Activated CD4-positive, alpha-beta T cell treated with anti-CD3 and anti-CD28 coated beads, Interleukin-2, amount 50 U/mL, for 24 hours (primary cell): Measurements from ENCODE around the gene ARL11.

Experiments
- DNase-seq, 2 donors: peaks; one replicate each; pipeline ENCODE4 v3.0.0-alpha.2; 2020; ENCODE audit warnings: low read depth in 1 of 2, low spot score in 1 of 2

The ARL11 gene

DNA sequence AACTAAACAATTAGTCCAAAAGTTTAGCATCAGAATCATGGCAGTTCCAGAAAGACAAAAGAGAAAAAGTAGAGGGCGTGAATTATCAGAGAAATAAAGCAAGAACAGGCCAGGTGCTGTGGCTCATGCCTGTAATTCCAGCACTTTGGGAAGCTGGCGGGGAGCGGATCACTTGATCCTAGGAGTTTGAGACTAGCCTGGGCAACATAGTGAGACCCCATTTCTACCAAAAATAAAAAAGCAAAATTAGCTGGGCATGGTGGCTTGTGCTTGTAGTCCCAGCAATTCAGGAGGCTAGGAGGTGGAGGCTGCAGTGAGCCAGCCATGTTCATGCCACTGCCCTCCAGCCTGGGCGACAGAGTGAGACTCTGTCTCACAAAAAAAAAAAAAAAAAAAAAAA is 18.4 kb downstream of the ARL11 start:
- DNase-seq, result no peak

DNA sequence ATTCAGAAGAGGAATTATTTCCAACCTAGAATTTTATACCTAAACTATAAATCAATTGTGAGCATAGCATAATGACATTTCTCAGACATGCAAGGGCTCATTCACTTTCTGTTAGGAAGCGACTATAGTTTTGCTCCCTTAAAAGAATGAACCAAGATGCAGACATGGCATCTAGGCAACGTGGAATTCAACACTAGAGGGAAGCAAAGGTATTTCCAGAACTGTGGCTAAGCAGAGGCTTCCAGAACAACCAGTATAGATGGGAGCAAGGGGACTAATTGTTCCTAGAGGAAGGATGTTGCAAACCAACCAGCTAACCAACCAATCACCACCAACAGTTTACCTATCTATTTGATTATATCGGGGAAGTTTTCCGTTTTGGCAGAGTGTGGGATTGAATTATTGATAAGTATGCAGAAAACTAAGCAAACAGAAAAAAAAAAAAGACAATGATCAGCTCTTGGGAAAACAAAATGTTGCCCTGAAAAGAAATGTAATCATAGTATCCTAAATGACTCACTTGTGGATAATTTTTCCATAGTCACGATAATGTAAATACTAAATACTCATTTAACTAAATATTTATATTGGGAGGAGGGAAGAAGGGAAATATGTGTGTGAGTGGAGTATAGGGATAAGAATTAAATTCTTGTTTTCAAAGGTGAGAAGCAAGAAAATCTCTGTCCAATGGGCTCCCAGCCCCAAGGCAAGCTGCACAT is 21.1 kb downstream of the ARL11 start:
- no peak for DNase-seq

DNA sequence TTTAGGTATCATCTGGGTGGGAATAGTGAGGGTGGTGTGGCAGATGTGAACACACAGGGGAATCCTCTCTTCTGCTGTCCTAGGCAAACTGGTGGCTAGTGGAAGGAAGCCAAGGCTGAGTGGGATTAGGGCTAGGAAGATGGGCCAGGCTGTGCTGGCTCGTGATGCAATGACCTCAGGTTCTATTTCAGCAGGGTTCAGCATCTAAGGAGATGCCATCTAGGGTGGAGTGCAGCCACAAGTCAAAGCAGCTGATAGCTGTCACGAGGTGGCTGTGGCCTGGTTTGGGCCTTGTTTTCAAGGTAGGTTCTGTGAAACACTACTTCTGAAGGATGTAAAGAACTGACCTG is 21.6 kb downstream of the ARL11 start:
- no peak for DNase-seq

DNA sequence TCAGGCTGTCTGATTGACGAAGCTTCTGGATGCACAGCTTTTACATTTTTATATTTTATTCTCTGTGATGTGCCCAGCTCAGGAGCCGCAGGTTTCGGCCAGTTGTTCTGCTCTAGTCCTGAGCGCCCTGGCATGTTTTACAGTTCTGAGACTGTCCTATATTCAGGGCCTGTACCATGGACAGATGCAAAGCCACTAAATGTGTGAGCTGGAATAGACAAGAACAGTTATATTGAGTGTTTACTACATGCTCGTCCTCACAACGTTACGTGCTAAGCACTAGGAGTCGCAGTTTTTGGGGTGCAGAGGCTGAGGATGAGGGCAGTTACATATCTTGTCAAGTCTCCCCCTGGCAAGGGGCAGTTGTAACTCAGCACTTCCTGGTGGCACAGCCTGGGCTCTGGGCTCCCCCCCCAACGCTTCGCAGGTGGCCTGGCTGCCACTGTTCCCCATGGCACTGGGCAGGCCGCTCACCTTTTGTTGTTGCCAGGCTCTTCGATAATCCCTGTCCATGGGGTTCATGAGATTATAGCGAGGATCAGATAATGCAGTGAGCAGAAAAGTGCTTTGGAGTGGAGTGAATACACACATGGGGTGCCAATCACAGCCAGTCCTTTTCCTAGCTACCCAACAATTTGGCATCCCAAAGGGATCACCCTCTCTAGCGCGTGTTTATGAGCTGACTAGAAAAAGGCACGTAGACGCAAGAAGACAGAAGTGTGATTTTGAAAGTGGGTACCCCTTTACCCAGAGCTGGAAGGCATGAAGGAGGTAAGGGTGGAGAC is 23.5 kb downstream of the ARL11 start:
- DNase-seq, result no peak

DNA sequence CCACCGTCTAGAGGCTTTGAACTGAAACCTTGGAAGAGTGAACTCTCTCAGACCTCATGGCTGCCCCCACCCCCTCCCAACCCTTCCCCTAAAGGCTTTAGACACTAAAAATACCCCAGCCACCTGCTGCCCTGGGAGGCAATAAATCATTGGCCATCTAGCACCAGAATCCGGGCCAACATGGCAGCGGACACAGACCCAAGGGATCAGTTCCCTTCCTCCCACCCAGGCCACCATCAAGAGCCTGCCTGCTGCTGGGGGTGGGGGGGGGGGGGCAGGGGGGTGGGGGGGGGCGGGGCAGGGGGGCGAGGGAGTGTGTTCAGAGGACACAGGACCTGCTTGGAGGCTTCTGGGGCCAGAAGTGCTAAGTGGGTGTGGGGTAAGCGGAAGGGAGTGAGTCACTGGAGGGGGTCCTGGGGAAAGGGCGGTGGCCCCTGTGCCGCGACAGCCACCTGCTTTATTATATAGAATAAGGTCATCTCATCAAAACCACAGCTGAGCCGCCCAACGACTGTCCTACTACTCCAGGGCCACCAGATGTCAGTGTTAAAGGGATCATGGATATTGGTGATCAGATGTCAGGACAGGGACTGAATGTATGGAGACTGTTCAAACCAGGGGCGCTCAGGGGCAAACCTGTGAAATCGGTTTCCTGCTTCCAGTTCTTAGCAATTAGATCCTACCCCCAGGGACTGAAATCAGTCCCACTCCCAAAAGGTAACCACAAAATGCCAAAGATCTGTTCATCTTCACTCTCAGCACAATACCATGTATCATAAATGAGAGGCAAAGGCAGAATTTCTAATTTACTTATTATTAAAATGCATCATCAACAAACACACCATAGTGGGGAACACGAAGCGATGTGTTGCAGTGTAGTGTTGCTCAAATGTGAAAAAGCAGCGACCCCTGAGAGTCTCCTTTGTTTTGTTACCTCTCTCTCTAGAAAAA is 24.3 kb downstream of the ARL11 start:
- no peak for DNase-seq

DNA sequence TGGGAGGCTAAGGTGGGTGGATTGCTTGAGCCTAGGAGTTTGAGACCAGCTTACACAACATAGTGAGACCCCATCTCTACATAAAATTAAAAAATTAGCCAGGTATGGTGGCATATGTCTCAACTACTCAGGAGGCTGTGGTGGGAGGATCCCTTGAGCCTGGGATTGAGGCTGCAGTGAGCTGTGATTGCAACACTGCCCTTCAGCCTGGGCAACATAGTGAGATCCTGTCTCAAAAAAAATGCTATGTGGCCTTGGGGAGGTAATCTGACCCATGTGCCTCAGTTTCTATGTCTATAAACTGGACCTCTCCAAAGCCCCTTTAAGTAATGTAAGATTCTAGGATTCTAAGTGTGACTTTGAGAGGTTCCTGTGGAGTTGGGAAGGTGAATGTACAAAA is 25.2 kb downstream of the ARL11 start:
- DNase-seq, result no peak

DNA sequence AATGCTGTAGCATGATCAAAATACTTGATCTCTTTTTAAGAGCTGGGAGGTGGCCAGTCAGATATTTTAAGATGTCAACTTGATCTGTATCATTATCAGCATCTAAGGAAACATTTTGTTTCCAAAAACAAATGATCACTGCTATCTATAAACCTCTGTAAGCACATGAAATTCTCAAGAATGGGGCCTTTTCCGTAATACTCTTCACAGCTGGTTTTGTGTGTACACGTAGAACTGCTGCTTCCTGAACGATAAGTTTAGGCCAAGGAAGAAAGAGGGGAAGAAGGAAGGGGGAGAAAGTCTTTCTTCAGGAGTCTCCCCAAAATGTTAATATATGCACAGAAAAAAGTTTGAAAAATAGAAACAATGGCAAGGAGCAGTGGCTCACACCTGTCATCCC is 25.7 kb downstream of the ARL11 start:
- no peak for DNase-seq

DNA sequence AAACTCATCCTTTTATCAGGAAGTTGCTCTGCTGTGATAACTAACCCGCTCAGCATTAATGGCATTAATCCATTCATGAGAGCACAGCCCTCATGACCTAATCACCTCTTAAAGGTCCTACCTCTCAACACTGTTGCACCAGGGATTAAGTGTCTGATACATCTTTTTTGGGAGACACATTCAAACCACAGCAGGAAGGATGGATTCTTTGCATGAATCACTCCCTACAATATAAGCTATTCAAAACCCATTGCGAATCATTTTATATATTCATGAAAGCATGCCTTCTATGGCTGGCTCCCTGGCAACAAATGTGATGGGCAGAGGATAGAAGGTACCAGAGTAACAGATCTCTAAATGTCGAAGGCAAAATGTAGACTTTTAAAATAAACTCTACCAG is 27.6 kb downstream of the ARL11 start:
- DNase-seq, result no peak

DNA sequence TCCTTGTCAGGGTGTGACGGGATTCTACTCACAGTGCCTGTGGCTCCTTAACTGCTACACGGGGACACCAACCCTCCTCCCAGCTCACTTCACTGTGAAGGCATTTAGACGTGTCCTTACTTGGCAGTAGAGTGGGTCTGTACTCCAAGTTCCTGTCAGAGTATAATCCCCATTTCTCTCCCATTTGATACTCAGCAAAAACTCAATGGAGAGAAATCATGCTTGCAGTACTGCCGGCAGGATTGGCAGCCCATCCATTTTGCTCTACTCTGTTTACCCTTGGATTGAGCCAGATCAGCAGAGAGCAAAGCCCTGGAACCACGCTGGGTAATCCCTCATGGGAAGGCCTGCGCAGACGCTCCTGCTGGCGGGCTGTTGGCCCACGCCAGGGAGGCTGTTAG is 28.9 kb downstream of the ARL11 start:
- DNase-seq, result no peak

DNA sequence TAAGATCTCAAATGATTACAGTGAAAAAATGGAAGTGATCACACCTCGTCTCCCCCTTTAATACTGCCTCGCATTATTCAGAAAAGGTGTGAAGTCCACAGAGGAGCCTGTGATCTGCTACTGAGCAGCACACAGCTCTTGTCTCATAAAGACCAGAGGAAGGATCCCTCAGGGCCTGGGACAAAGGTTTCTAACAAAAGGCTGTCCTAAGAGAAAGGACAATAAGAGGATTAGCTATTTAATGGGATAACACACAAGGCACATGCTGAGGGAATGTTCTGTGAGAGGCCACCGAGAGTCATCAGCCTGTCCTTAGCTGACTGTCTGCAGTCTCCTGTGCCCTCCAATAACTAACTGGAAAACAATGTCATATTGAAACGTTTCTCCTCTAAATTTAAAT is 36.3 kb downstream of the ARL11 start:
- no peak for DNase-seq

DNA sequence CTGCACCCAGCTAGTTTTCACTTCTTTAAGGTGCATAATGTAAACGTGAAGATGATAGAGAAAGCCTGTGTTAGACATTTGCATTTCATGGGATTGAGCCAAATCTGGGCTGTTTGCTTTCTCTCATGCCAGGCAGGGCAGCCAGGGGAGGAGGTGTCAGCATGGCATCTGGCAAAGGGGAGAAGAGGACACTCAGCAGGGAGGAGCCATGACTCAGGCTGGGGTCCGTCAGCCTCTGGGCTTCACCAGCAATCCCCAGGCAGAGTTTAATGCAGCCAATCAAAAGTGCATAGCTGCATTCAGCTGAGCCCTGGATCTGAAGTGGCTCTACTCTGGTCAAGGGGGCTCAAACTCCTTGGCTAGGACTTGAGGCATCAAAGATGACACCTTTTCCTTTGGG is 39.5 kb downstream of the ARL11 start:
- no peak for DNase-seq

DNA sequence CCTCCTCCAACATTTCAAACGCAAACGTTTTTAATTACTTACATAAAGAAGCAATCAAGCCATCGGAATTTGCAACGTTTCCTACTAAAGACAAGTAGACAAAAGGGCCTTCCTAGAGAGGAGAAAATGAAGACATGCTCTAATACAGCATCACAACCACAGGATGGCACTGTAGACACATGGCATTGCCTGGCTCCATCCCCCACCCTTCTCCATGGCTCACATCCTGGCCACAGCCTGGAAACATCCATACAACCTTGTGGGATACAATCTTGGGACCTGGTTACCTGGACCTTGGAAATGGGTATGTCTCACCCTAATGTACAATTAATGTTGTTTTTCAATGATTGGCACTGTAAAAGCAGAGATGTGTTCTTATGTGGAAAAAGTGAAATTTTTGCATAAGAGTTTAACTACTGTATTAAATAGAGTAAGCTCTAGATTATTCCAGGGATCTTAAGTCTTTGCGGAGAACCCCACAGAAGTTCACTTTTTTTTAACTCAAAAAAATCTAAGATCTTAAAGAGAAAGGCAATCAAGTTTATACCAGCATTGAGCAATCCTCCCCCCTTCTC is 41.5 kb downstream of the ARL11 start:
- no peak for DNase-seq

DNA sequence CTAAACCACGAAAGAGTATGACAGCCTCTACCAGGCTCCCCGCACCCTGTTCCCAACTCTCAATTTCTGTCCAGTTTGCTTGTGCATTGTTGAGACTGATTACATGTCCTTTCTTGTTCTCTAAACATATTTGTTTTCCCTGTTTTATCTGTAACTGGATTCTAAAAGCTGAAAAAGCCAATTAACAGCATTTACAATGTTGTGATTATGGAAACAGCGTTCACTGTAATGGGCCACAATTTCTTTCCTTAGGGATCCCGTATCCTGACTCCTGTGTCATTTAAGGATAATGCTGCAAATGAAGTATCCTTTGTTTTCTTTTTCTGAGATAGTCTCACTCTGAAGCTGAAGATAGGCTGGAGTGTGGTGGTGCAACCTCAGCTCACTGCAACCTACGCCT is 42.5 kb downstream of the ARL11 start:
- DNase-seq, result no peak

DNA sequence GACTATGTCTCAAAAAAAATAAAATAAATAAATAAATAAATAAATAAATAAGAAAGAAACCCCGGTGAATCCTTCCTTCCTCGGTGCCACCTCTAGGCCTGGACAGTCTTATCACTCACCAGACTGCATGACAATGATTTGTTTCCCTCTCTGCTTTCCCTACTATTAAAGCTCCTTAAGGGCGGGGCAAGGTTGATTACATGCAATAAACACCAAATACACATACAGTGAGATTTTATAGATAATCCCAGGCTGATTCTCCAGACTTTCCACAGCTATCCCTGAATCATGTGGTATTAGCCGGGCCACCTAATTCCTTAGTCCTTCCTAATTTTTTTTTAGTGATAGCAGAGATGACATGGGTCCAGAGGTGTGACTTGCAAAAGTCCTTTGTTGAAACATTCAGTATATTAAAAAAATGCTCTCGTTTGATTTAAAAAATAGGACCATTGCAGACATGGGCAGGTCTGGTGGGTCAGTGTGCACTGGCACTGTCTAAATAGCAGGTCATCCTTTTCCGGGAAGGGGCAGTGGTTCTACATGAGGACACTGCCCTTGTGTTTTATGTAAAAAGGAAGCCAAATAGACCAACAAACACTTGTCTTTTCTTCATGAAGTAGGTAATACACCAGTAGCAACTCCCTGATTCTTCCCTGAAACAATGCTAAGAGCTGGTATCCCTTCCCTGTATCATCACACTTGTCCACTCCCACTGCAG is 48.4 kb downstream of the ARL11 start:
- no peak for DNase-seq

DNA sequence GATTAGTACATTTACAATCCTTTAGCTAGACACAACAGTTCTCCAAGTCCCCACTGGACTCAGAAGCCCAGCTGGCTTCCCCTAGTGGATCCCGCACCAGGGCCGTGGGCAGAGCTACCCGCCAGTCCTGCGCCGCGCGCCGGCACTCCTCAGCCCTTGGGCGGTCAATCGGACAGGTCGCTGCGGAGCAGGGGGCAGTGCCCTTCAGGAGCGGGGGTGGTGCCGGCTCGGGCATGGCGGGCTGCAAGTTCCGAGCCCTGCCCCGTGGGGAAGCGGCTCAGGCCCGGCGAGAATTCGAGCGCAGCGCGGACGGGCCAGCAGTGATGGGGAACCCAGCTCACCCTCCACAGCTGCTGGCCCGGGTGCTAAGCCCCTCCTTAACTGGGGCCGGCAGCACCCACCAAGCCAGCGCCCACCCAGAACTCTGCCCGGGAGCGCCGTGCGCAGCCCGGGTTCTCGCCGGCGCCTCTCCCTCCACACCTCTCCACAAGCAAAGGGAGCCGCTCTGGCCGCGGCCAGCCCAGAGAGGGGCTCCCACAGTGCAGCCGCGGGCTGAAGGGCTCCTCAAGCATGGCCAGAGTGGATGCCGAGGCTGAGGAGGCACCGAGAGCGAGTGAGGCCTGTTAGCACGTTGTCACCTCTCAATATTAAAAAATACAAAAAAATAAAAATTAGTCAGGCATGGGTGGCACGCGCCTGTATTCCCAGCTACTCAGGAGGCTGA is 50.0 kb downstream of the ARL11 start:
- DNase-seq, result no peak

DNA sequence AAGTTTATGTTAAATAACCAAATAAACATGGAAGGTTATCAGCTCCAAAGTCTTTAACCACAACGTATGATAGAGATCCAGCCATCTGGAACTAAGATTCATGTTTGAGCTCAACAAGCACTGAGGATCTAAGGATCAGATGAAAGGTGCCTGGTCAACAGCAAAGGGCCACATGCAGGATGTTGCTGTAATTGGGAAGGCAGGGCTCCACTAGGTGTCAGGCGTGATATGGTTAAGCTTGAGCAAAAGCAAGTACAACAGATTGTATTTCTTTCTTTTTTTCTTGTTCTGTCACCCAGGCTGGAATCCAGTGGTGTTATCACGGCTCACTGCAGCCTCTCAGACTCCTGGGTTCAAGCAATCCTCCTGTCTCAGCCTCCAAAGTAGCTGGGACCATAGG is 50.9 kb downstream of the ARL11 start:
- no peak for DNase-seq

DNA sequence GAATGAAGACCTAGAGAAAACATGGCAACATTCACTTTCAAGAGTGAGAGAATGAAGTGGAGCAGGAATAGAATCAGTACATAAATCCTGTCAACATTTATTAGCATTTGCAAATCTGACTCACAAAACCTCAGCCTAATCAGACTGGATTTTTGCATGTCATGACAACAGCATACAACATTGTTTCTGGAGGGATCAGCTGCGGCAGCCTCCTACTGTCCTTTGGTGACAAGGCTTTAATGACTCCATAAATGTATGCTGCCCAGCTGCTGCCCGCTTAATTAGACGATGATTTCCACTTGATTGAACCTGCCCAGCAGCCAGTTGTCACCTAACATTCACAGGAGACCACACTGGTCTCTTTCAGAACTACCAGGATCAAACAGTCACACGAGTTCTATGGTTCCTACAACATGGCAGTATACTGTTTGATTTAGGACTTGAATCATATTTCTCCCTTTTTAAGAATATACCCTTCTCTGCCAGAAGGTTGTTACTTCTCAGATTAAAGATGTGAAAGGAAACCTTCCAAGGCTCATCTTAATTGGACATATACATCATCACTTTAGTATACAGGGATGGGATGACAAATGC is 53.6 kb downstream of the ARL11 start:
- no peak for DNase-seq
